ENCODE results near the gene HLA-DPA1. TPM values are rescaled to one million over a fixed set of nuclear protein-coding genes. Genes with fewer than 3 reads are reported as not detected.

HLA-DPA1 gene
- total RNA-seq, 8 experiments from 2014 or later: 0.09 to 6.9 (median 0.40) TPM

DNA sequence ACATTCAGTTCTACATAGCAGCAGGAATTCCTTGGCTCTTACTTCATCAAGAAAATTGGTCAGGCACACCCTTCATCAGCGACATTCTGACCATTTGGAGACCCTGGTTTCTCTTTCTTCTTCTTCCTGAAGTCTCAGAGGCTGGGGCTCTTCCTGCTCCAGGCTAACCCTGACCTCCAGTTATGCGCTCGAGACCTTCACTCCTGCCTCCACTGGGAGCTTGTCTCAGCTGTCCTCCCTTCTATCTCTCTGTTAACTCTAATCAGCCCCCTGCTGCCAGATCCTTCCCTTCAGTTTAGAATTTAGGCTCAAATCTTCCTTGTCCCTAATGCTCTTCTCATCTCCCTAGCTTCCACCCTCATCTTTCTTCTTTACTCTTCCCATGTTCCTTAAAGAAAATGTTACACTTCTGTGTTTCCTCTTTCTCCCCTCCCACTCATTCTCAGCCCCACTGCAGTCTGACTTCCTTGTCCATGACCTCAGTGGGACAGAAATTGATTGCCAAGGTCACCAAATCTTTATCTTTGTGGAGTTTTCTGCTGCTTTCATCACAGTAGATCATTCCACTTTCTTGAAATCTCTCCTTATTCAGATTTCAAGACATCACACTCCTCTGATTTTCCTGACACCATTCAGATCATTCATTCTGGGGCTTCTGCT, 55.6 kb downstream of the HLA-DPA1 start:
- 40 to 93% (median 77%) methylated on average over 1 to 3 of the region's 3 CpGs; no CpG with 5 or more reads in 1 of the 10 experiments for WGBS, 10 experiments
- no peak for ATAC-seq (replicated peaks in 6 of 8)
- in situ Hi-C loops (cut with MboI; ENCODE audit: low pct_unique_long_range_greater_than_20kb in 2 of 9, low sequenced_read_pairs in 9 of 9, unreplicated experiment in 9 of 9): loop anchor here in 6 of 9 experiments (10.0 to 25.0 kb wide), 3 partner anchors 119 to 227 kb away; no protein-coding TSS in a partner anchor
- no peak overlapping the region for H3K27ac ChIP-seq
- H3K4me1 ChIP-seq (replicated peaks in 1 of 2): peaks cover 0 to 2% of the 10 kb centered on the region in 2 donors
- H3K4me3 ChIP-seq: no peak overlapping the region

DNA sequence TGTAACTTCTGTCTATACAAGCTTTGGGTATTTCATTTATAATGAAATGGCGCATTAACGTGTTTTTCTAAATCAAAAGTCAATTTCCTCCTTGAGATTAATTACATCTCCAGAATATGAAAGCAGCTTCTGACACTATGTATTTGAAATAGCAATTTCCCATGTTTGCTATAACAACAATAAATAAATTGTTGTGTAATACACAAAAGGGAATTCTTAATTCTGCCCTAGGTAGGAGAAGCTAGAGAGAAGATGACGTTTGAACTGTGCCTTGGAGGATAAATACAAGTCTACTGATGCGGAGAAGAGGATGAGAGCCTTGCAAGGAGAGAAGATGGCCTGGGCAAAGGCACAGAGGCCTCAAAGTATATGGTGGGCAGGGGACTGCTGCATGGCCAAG, 56.4 kb downstream of the HLA-DPA1 start:
- peaks cover 0 to 2% of the 10 kb centered on the region in 2 donors for H3K4me1 ChIP-seq (replicated peaks in 1 of 2)
- in situ Hi-C loops (cut with MboI; ENCODE audit: low pct_unique_long_range_greater_than_20kb in 2 of 9, low sequenced_read_pairs in 9 of 9, unreplicated experiment in 9 of 9): loop anchor here in 6 of 9 experiments (10.0 to 25.0 kb wide), 3 partner anchors 120 to 228 kb away; no protein-coding TSS in a partner anchor
- no peak overlapping the region for H3K4me3 ChIP-seq
- H3K27ac ChIP-seq: no peak overlapping the region
- 63 to 100% (median 71%) methylated on average over 2 to 4 of the region's 4 CpGs; no CpG with 5 or more reads in 1 of the 10 experiments for WGBS, 10 experiments
- ATAC-seq (replicated peaks in 6 of 8): no peak

DNA sequence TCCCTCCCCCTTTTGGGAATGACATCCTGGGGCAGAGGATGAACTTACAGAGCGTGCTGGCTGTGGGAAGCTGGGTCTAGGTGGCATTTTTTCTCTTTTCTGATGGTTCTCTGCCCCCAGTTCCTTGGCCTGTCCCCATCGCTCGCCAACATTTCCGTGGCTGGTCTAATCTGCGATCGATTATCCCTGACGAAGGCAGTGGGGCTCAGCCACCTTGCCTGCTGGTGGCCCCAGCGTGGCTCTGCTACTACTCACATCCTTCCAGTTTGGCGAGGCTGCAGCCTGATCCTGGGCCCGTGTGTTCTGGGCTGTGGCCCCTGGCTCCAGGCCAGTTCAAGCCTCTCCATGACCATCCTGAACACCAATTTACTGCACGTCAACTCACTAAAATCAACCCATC, 57.7 kb downstream of the HLA-DPA1 start:
- ATAC-seq (replicated peaks in 6 of 8): no peak
- Histone ChIP-seq H3K27ac (no peak overlapping the region), H3K4me3 (no peak overlapping the region), H3K4me1 (replicated peaks in 1 of 2) (peaks cover 0 to 2% of the 10 kb centered on the region in 2 donors)
- in situ Hi-C loops (cut with MboI; ENCODE audit: low pct_unique_long_range_greater_than_20kb in 2 of 9, low sequenced_read_pairs in 9 of 9, unreplicated experiment in 9 of 9): loop anchor here in 6 of 9 experiments (10.0 to 25.0 kb wide), 3 partner anchors 122 to 229 kb away; no protein-coding TSS in a partner anchor
- WGBS, 10 experiments: 32 to 100% (median 75%) methylated on average over 1 to 10 of the region's 11 CpGs; no CpG with 5 or more reads in 2 of the 10 experiments

DNA sequence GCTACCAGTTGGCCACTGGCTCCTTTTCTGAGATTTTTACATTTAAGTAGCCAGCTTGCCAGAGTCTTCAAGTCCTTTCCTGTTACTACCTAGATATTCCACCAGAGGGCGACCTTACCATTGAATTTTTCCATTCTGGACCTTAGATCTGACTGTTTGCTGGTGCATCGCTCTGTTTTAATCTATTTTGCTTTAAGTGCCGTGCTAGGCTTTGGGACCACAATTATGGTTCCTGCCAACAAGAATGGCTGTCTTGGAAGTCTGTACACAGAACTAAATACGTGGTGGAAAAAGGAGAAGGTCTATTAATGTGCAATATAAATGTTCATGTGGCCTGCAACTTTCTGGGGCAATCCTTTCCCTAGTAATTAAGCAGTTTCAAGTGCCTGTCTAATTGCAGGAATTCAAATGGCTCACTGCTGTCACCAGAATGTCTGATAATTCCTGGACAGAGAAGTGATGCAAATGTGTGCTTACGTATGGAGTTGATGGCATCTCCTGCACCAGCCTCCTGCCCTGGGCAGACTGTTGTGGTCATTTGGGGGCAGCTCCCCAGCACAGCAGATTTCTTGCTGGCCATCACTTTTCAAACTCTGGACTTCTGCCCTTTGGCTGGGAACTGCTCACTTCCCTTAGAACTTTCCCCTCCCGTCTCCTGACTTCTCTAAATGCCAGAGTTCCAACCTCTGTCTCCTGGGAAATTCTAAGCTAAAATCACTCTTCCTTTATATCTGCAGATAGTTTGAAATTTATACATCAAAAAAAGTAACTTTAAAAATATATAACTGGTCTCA, 58.4 kb downstream of the HLA-DPA1 start:
- no peak overlapping the region for H3K27ac ChIP-seq
- no peak overlapping the region for H3K4me3 ChIP-seq
- in situ Hi-C loops (cut with MboI; ENCODE audit: low pct_unique_long_range_greater_than_20kb in 2 of 9, low sequenced_read_pairs in 9 of 9, unreplicated experiment in 9 of 9): loop anchor here in 7 of 9 experiments (5.0 to 25.0 kb wide), 4 partner anchors 62 to 230 kb away; partner anchors contain the start of gene HLA-DPB1 (in 1 of the 7)
- 0 to 38% (median 13%) methylated on average over 1 to 5 of the region's 6 CpGs for whole genome bisulfite sequencing, 10 experiments
- ATAC-seq (replicated peaks in 6 of 8): peak; percentile 39 to 78 (median 68)
- H3K4me1 ChIP-seq (replicated peaks in 1 of 2): peaks cover 0 to 2% of the 10 kb centered on the region in 2 donors

Other genes starting within 250 kb of the HLA-DPA1 start
- 100 to 1,000 TPM in 1 of 8 experiments, 10 to 100 TPM in 3, 1 to 10 TPM in 4; 1.7 to 104 (median 13.5) TPM for gene TAP2, start 234.9 kb downstream of the HLA-DPA1 start, total RNA-seq
- 100 to 1,000 TPM in 1 of 8 experiments, 10 to 100 TPM in 3, under 1 TPM in 2, not detected in 2; 0.14 to 252 (median 41.8) TPM for gene PSMB8, start 229.6 kb downstream of the HLA-DPA1 start, total RNA-seq
- gene TAP1, start 219.9 kb downstream of the HLA-DPA1 start, total RNA-seq: 100 to 1,000 TPM in 1 of 8 experiments, 10 to 100 TPM in 3, under 1 TPM in 4; 0.18 to 115 (median 12.6) TPM
- 10 to 100 TPM in 4 of 8 experiments, under 1 TPM in 2, not detected in 2; 0.05 to 72.7 (median 11.4) TPM for gene PSMB9, start 219.5 kb downstream of the HLA-DPA1 start, total RNA-seq
- 1 to 10 TPM in 1 of 8 experiments, under 1 TPM in 7; 0.14 to 1.1 (median 0.34) TPM for gene HLA-DMB, start 132.6 kb downstream of the HLA-DPA1 start, total RNA-seq
- gene HLA-DMA, start 120.6 kb downstream of the HLA-DPA1 start, total RNA-seq: 1 to 10 TPM in 4 of 8 experiments, under 1 TPM in 4; 0.46 to 6.1 (median 1.3) TPM
- gene BRD2, start 105.1 kb downstream of the HLA-DPA1 start, total RNA-seq: 100 to 1,000 TPM; 124 to 401 (median 193) TPM
- 1 to 10 TPM in 1 of 8 experiments, under 1 TPM in 7; 0.21 to 1.3 (median 0.54) TPM for gene HLA-DOA, start 64.1 kb downstream of the HLA-DPA1 start, total RNA-seq
- 10 to 100 TPM in 1 of 8 experiments, 1 to 10 TPM in 6, under 1 TPM in 1; 0.55 to 16.5 (median 2.1) TPM for gene HLA-DPB1, start 2.3 kb upstream of the HLA-DPA1 start, total RNA-seq
- gene COL11A2, start 118.8 kb upstream of the HLA-DPA1 start, total RNA-seq: 1 to 10 TPM in 7 of 8 experiments, under 1 TPM in 1; 0.71 to 3.4 (median 2.0) TPM
- 10 to 100 TPM; 19.3 to 52.0 (median 35.4) TPM for gene RXRB, start 127.0 kb upstream of the HLA-DPA1 start, total RNA-seq
- gene SLC39A7, start 127.2 kb upstream of the HLA-DPA1 start, total RNA-seq: 100 to 1,000 TPM in 6 of 8 experiments, 10 to 100 TPM in 2; 69.2 to 143 (median 132) TPM
- gene HSD17B8, start 131.0 kb upstream of the HLA-DPA1 start, total RNA-seq: 10 to 100 TPM in 4 of 8 experiments, 1 to 10 TPM in 4; 8.7 to 26.6 (median 9.9) TPM
- 10 to 100 TPM; 17.2 to 43.0 (median 34.5) TPM for gene RING1, start 134.9 kb upstream of the HLA-DPA1 start, total RNA-seq
- gene VPS52, start 198.2 kb upstream of the HLA-DPA1 start, total RNA-seq: 10 to 100 TPM; 21.8 to 66.1 (median 33.8) TPM
- gene RPS18, start 198.4 kb upstream of the HLA-DPA1 start, total RNA-seq: 1,000 to 10,000 TPM; 3,773 to 8,538 (median 6,042) TPM
- gene B3GALT4, start 203.5 kb upstream of the HLA-DPA1 start, total RNA-seq: 1 to 10 TPM; 1.5 to 6.0 (median 5.1) TPM
- gene WDR46, start 215.6 kb upstream of the HLA-DPA1 start, total RNA-seq: 100 to 1,000 TPM in 3 of 8 experiments, 10 to 100 TPM in 5; 31.4 to 108 (median 50.5) TPM
- 100 to 1,000 TPM in 6 of 8 experiments, 10 to 100 TPM in 2; 88.9 to 168 (median 116) TPM for gene PFDN6, start 216.0 kb upstream of the HLA-DPA1 start, total RNA-seq
- 10 to 100 TPM; 11.4 to 80.6 (median 27.8) TPM for gene RGL2, start 225.3 kb upstream of the HLA-DPA1 start, total RNA-seq
- 10 to 100 TPM in 5 of 8 experiments, 1 to 10 TPM in 3; 5.2 to 95.0 (median 41.9) TPM for gene TAPBP, start 240.4 kb upstream of the HLA-DPA1 start, total RNA-seq
- gene ZBTB22, start 244.1 kb upstream of the HLA-DPA1 start, total RNA-seq: 10 to 100 TPM in 7 of 8 experiments, 1 to 10 TPM in 1; 9.5 to 27.4 (median 18.9) TPM
- gene DAXX, start 249.3 kb upstream of the HLA-DPA1 start, total RNA-seq: 10 to 100 TPM; 21.4 to 63.6 (median 37.4) TPM

All from motor neuron (in vitro differentiated cells).